H1 (cell line): Measurements from ENCODE around the gene HS6ST1.

Experiments
- ASH2L ChIP-seq: fragments of 200-600, 300-600 bp; sonication (generic); IDR thresholded peaks from one replicate; pipeline ENCODE4 v1.7.1; 2017; ENCODE audit warnings: low read length
- ATF3 ChIP-seq: IDR thresholded peaks from 2 replicates; pipeline ENCODE4 v1.6.1; 2011; ENCODE audit warnings: low read depth, mild to moderate bottlenecking, low read length; ENCODE audit not compliant: insufficient read depth
- CEBPB ChIP-seq: IDR thresholded peaks from 2 replicates; pipeline ENCODE4 v1.6.1; 2012; ENCODE audit warnings: low read depth, low read length
- CHD1 ChIP-seq: IDR thresholded peaks from 2 replicates; pipeline ENCODE4 v1.6.1; 2012; ENCODE audit warnings: low read depth, low read length, improper control_type of control experiment
- E2F6 ChIP-seq: IDR thresholded peaks from 2 replicates; pipeline ENCODE4 v1.6.1; 2012; ENCODE audit warnings: inconsistent platforms
- JUND ChIP-seq: IDR thresholded peaks from 2 replicates; pipeline ENCODE4 v1.6.1; 2011; ENCODE audit warnings: mild to moderate bottlenecking, improper control_type of control experiment, low read length
- POLR2A ChIP-seq, 2 experiments: IDR thresholded peaks; 1 replicate in 1 of 2; 2 replicates in 1 of 2; pipeline ENCODE4 v1.6.1; 2011; ENCODE audit warnings: low read depth in 2 of 2, low read length in 2 of 2, mild to moderate bottlenecking in 2 of 2; ENCODE audit errors: control extremely low read depth in 1 of 2
- RAD21 ChIP-seq, 2 experiments: IDR thresholded peaks in 1 of 2; conservative IDR thresholded peaks in 1 of 2; 2 replicates each; pipeline ENCODE4 v1.6.1; 2011; ENCODE audit warnings: low read depth in 2 of 2, low read length in 2 of 2, improper control_type of control experiment in 1 of 2, inconsistent platforms in 1 of 2, mild to moderate bottlenecking in 1 of 2, moderate library complexity in 1 of 2
- RBBP5 ChIP-seq: IDR thresholded peaks from 2 replicates; pipeline ENCODE4 v1.7.1; 2012; ENCODE audit warnings: low read depth, mild to moderate bottlenecking, inconsistent platforms, low read length, moderate library complexity, borderline replicate concordance
- SRF ChIP-seq: IDR thresholded peaks from 2 replicates; pipeline ENCODE4 v1.6.1; 2011; ENCODE audit warnings: mild to moderate bottlenecking, low read depth, low read length, moderate library complexity
- TBP ChIP-seq: IDR thresholded peaks from 2 replicates; pipeline ENCODE4 v1.6.1; 2011; ENCODE audit warnings: low read depth, low read length, improper control_type of control experiment

GRCh38 chr2:128290356-128290755, 28.3 kb downstream of the HS6ST1 start:
- TF ChIP-seq POLR2A (IDR thresholded peaks at IDR 0.05; ENCODE audit: control extremely low read depth in 1 of 2, low read depth in 2 of 2, low read length in 2 of 2) (no peak), JUND (no peak), TBP (no peak), CHD1 (no peak), ASH2L (no peak), SRF (no peak), RAD21 (IDR thresholded peaks at IDR 0.05 in 1 of 2, conservative IDR thresholded peaks at IDR 0.05 in 1 of 2; ENCODE audit: low read depth in 2 of 2, low read length in 2 of 2) (no peak), ATF3 (no peak), CEBPB (no peak), RBBP5 (no peak), E2F6 (no peak)
